ENCODE results near the gene NRCAM.
"Not testable (repeated sequence)": the region's sequence is repeated elsewhere in the genome, so short reads cannot be mapped to it uniquely, and the experiment has no call there.

Gene NRCAM

GRCh38 chr7:108455998-108456677 lies at the start of gene NRCAM:
TSS of gene NRCAM (minus strand) at chr7:108456436. CDS start at chr7:108240064, 216,372 bp downstream.
- peak; percentile 52 to 61 for DNase-seq

GRCh38 chr7:108504576-108504975 lies 48.3 kb upstream of the NRCAM start:
- not testable (repeated sequence) for DNase-seq

- no peak for DNase-seq
Observed at GRCh38 chr7:108503112-108504026, 47.1 kb upstream of the NRCAM start.

- no peak for DNase-seq
Observed at GRCh38 chr7:108499566-108499965, 43.3 kb upstream of the NRCAM start.

GRCh38 chr7:108498481-108498880 lies 42.2 kb upstream of the NRCAM start:
- DNase-seq = no peak

- DNase-seq = peak in 1 of 2 donors; percentile 41
Observed at GRCh38 chr7:108497082-108497725, 41.0 kb upstream of the NRCAM start.

GRCh38 chr7:108492742-108493141 lies 36.5 kb upstream of the NRCAM start:
- DNase-seq = no peak

GRCh38 chr7:108488768-108489538 lies 32.7 kb upstream of the NRCAM start:
- no peak for DNase-seq

GRCh38 chr7:108487646-108488045 lies 31.4 kb upstream of the NRCAM start:
- DNase-seq = no peak

GRCh38 chr7:108486291-108486966 lies 30.2 kb upstream of the NRCAM start:
- no peak for DNase-seq

- DNase-seq = no peak
Observed at GRCh38 chr7:108484137-108484536, 27.9 kb upstream of the NRCAM start.

GRCh38 chr7:108480311-108480710 lies 24.1 kb upstream of the NRCAM start:
- DNase-seq = no peak

GRCh38 chr7:108479751-108480150 lies 23.5 kb upstream of the NRCAM start:
- DNase-seq = no peak

- DNase-seq = no peak
Observed at GRCh38 chr7:108479118-108479517, 22.9 kb upstream of the NRCAM start.

- DNase-seq = no peak
Observed at GRCh38 chr7:108468246-108468645, 12.0 kb upstream of the NRCAM start.

GRCh38 chr7:108467391-108467790 lies 11.2 kb upstream of the NRCAM start:
- DNase-seq = no peak

- DNase-seq = not testable (repeated sequence)
Observed at GRCh38 chr7:108466322-108466721, 10.1 kb upstream of the NRCAM start.

GRCh38 chr7:108464743-108465142 lies 8.5 kb upstream of the NRCAM start:
- DNase-seq = no peak

GRCh38 chr7:108463613-108464012 lies 7.4 kb upstream of the NRCAM start:
- no peak for DNase-seq

- DNase-seq = peak in 1 of 2 donors; percentile 23
Observed at GRCh38 chr7:108461840-108462239, 5.6 kb upstream of the NRCAM start.

- DNase-seq = no peak
Observed at GRCh38 chr7:108460964-108461363, 4.7 kb upstream of the NRCAM start.
